ENCODE measurements around the gene DOCK1.
"Not testable (repeated sequence)": the region's sequence is repeated elsewhere in the genome, so short reads cannot be mapped to it uniquely, and the experiment has no call there.

Gene DOCK1

DNA sequence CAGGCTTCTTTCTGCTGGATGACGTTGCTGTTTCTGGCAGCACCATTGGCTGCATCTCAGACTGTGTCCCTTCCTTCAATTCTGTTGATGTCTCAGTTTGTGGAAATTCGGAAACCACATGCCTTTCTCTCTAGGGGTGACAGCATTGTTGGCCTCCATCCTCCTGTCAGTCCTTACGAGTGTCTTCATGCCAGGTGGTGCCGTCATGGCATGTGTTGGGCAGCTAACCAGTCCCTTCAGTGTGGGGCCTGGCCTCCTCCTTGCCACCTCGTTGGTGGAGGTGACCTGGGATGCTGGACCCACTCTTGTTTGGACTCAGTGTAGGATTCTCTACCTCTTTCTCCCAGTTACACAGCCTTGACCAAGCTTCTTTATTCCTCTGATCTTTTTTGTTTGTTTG, 402.8 kb downstream of the DOCK1 start:
- Histone ChIP-seq H3K9ac (no peak overlapping the region), H3K9me3 (ENCODE audit: control insufficient read depth, low read length) (no peaks in the 10 kb centered on the region), H3K79me2 (no peaks in the 10 kb centered on the region), H3K27me3 (ENCODE audit: control insufficient read depth, insufficient read depth, low read length) (no peaks in the 10 kb centered on the region), H3K4me3 (ENCODE audit: low read depth, low read length) (no peak overlapping the region), H2AFZ (no peak overlapping the region), H3K4me1 (peaks cover 3% of the 10 kb centered on the region), H3K27ac (no peak overlapping the region), H3K4me2 (ENCODE audit: low read length) (no peak overlapping the region), H3K36me3 (ENCODE audit: control insufficient read depth, insufficient read depth, low read length) (no peaks in the 10 kb centered on the region)
- TF ChIP-seq, protein P1, sequence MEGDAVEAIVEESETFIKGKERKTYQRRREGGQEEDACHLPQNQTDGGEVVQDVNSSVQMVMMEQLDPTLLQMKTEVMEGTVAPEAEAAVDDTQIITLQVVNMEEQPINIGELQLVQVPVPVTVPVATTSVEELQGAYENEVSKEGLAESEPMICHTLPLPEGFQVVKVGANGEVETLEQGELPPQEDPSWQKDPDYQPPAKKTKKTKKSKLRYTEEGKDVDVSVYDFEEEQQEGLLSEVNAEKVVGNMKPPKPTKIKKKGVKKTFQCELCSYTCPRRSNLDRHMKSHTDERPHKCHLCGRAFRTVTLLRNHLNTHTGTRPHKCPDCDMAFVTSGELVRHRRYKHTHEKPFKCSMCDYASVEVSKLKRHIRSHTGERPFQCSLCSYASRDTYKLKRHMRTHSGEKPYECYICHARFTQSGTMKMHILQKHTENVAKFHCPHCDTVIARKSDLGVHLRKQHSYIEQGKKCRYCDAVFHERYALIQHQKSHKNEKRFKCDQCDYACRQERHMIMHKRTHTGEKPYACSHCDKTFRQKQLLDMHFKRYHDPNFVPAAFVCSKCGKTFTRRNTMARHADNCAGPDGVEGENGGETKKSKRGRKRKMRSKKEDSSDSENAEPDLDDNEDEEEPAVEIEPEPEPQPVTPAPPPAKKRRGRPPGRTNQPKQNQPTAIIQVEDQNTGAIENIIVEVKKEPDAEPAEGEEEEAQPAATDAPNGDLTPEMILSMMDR (IDR thresholded peaks at IDR 0.05), result no peak

GRCh38 chr10:127309619-127310018, 404.4 kb downstream of the DOCK1 start:
- not testable (repeated sequence) for H3K27me3 ChIP-seq (ENCODE audit: control insufficient read depth, insufficient read depth, low read length); H3K9ac ChIP-seq; H3K79me2 ChIP-seq; H3K4me1 ChIP-seq; H3K4me3 ChIP-seq (ENCODE audit: low read depth, low read length); H3K27ac ChIP-seq; H3K4me2 ChIP-seq (ENCODE audit: low read length); H3K36me3 ChIP-seq (ENCODE audit: control insufficient read depth, insufficient read depth, low read length); H2AFZ ChIP-seq; H3K9me3 ChIP-seq (ENCODE audit: control insufficient read depth, low read length)

GRCh38 chr10:127310430-127310829, 405.2 kb downstream of the DOCK1 start:
- Histone ChIP-seq H3K36me3 (ENCODE audit: control insufficient read depth, insufficient read depth, low read length) (no peaks in the 10 kb centered on the region), H3K27me3 (ENCODE audit: control insufficient read depth, insufficient read depth, low read length) (no peaks in the 10 kb centered on the region), H3K9me3 (ENCODE audit: control insufficient read depth, low read length) (no peaks in the 10 kb centered on the region), H3K9ac (no peak overlapping the region), H2AFZ (no peak overlapping the region), H3K4me1 (peaks cover 3% of the 10 kb centered on the region), H3K79me2 (no peaks in the 10 kb centered on the region), H3K4me2 (ENCODE audit: low read length) (no peak overlapping the region), H3K27ac (no peak overlapping the region), H3K4me3 (ENCODE audit: low read depth, low read length) (no peak overlapping the region)
- TF ChIP-seq, protein P1 (IDR thresholded peaks at IDR 0.05), result no peak

- Histone ChIP-seq H3K9ac (no peak overlapping the region), H3K79me2 (no peaks in the 10 kb centered on the region), H3K9me3 (ENCODE audit: control insufficient read depth, low read length) (no peaks in the 10 kb centered on the region), H3K4me1 (peaks cover 3% of the 10 kb centered on the region), H3K4me3 (ENCODE audit: low read depth, low read length) (no peak overlapping the region), H3K27ac (no peak overlapping the region), H2AFZ (no peak overlapping the region), H3K4me2 (ENCODE audit: low read length) (no peak overlapping the region), H3K27me3 (ENCODE audit: control insufficient read depth, insufficient read depth, low read length) (no peaks in the 10 kb centered on the region), H3K36me3 (ENCODE audit: control insufficient read depth, insufficient read depth, low read length) (no peaks in the 10 kb centered on the region)
- TF ChIP-seq, protein P1 (IDR thresholded peaks at IDR 0.05), result no peak
Measured at GRCh38 chr10:127310923-127311322, 405.7 kb downstream of the DOCK1 start.

DNA sequence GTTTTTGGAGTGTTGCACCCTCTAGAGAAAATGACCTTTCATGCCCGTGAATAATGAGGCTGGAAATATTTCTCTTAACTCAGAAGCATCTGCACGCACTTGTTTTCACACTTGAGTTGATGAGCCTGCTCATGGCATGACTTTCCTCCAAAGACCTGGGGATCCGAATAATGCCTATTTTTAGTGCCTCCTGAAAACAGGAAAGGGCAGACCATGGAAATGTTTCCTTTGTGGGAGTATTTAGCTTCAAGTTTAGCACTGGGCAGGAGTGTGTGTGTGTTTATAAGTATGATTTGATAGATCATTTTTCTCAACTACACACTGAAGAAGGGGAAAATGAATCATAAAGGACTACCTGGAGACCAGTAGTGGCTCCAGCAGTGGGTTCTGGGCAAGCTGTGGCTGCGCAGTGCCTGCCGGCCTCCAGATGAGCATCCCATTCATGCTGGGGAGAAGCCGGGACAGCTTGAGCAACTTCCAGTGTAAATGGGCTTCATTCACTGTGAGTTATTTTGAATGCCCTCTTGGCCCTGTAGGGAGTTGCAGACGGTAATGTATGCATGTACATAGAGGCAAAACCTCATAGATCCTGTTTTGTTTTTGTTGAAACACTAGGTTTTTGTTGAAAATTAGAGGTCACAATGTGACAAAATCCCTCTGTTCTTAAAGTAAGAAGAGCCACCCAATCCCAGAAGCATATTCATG, 408.9 kb downstream of the DOCK1 start:
- Histone ChIP-seq H3K36me3 (ENCODE audit: control insufficient read depth, insufficient read depth, low read length) (no peaks in the 10 kb centered on the region), H3K27me3 (ENCODE audit: control insufficient read depth, insufficient read depth, low read length) (no peaks in the 10 kb centered on the region), H3K79me2 (no peaks in the 10 kb centered on the region), H3K4me2 (ENCODE audit: low read length) (peak overlapping the region; percentile 48), H3K9me3 (ENCODE audit: control insufficient read depth, low read length) (no peaks in the 10 kb centered on the region), H2AFZ (peak overlapping the region; percentile 4), H3K9ac (no peak overlapping the region), H3K4me1 (peaks cover 3% of the 10 kb centered on the region), H3K4me3 (ENCODE audit: low read depth, low read length) (no peak overlapping the region), H3K27ac (no peak overlapping the region)
- TF ChIP-seq, protein P1 (IDR thresholded peaks at IDR 0.05), result no peak

Data from parathyroid adenoma (tissue), 2 donors.